ENCODE measurements around the gene SETD4. TPM values are rescaled to one million over a fixed set of nuclear protein-coding genes. Genes with fewer than 3 reads are reported as not detected.

The SETD4 gene
- total and polyA plus RNA-seq, 4 donors, result 2.9 to 12.0 (median 6.8) TPM

DNA sequence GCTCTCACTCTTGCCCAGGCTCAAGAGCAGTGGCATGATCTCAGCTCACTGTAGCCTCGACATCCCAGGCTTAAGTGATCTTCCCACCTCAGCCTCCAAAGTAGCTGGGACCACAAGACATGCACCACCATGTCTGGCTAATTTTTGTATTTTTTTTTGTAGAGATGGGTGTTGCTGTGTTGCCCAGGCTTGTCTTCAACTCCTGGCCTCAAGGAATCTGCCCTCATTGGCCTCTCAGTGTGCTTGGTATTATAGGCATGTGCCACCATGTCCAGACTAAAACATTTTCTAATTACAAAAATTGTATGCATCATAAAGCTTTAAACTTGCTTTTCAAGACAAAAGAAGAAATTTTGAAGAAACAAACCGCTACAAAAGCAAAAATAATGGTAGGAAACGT lies 29.6 kb upstream of the SETD4 start:
- 76% methylated on average over 3 of the region's 3 CpGs for WGBS

DNA sequence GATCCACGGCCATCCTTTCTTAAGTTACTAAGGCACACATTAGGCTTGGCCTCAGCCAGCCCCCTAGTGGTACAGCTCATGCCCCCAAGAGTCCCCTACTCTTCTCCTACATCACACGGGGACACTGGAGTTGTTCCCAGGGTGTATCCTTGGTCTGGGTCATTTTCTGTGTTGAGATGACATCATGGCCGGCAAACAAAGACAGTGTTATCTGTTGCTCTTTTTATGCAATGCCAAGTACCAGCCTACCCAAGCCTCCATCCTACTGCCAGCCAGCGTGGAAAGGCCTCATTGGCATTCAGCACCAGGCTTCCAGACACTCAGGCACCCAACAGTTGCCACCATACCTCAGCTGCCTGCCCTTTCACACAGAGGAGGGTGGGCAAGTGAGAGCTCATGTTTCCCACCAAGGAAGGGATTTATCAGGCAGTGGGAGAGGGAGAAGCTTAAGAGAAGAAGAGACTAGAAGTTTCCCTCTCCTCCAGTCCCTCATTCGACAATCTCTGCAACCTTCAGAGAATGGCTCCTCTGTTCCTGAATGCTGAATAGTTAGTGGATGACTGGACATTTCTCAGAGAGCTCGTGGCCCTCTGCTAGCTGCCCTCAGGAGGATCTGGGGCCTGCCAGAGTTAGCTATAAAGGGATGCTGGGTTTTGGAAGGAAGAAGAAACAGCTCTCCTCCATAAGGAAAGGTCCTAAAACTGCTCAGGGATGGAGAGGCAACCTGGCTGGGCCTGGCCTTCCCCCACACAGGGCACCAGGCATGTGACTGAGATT lies 27.2 kb upstream of the SETD4 start:
- no peak overlapping the region for H3K27ac ChIP-seq (ENCODE audit: low read depth in 1 of 2, low read length in 2 of 2)
- no peaks in the 10 kb centered on the region for H3K36me3 ChIP-seq (ENCODE audit: control insufficient read depth in 4 of 4, insufficient read depth in 3 of 4, low read depth in 1 of 4, low read length in 3 of 4)
- H3K9me3 ChIP-seq (ENCODE audit: control insufficient read depth in 4 of 4, low read length in 3 of 4), result no peaks in the 10 kb centered on the region
- no peaks in the 10 kb centered on the region for H3K4me1 ChIP-seq (ENCODE audit: control insufficient read depth in 4 of 4, insufficient read depth in 4 of 4, low read length in 3 of 4)
- TF ChIP-seq GABPA (IDR thresholded peaks at IDR 0.05 in 1 of 2, conservative IDR thresholded peaks at IDR 0.05 in 1 of 2) (no peak), HNF4A (conservative IDR thresholded peaks at IDR 0.05) (no peak), TAF1 (conservative IDR thresholded peaks at IDR 0.05) (no peak), RXRA (IDR thresholded peaks at IDR 0.05) (no peak)
- TF ChIP-seq, protein P1, sequence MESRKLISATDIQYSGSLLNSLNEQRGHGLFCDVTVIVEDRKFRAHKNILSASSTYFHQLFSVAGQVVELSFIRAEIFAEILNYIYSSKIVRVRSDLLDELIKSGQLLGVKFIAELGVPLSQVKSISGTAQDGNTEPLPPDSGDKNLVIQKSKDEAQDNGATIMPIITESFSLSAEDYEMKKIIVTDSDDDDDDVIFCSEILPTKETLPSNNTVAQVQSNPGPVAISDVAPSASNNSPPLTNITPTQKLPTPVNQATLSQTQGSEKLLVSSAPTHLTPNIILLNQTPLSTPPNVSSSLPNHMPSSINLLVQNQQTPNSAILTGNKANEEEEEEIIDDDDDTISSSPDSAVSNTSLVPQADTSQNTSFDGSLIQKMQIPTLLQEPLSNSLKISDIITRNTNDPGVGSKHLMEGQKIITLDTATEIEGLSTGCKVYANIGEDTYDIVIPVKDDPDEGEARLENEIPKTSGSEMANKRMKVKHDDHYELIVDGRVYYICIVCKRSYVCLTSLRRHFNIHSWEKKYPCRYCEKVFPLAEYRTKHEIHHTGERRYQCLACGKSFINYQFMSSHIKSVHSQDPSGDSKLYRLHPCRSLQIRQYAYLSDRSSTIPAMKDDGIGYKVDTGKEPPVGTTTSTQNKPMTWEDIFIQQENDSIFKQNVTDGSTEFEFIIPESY (IDR thresholded peaks at IDR 0.05), result no peak
- DNase-seq (ENCODE audit: low spot score), result no peak
- 59% methylated on average over 6 of the region's 6 CpGs for WGBS
- no peak overlapping the region for H3K9ac ChIP-seq (ENCODE audit: low read depth in 1 of 2, low read length in 2 of 2)
- no peak overlapping the region for H3K4me3 ChIP-seq (ENCODE audit: low read depth in 1 of 3, low read length in 3 of 3)
- H3K27me3 ChIP-seq (ENCODE audit: control insufficient read depth in 4 of 4, insufficient read depth in 4 of 4, low read length in 3 of 4), result no peaks in the 10 kb centered on the region

More for the DNA sequence above, 29.6 kb upstream of the SETD4 start:
- Histone ChIP-seq H3K4me1 (ENCODE audit: control insufficient read depth in 4 of 4, insufficient read depth in 4 of 4, low read length in 3 of 4) (no peaks in the 10 kb centered on the region), H3K4me3 (ENCODE audit: low read depth in 1 of 3, low read length in 3 of 3) (no peak overlapping the region), H3K9ac (ENCODE audit: low read depth in 1 of 2, low read length in 2 of 2) (no peak overlapping the region), H3K36me3 (ENCODE audit: control insufficient read depth in 4 of 4, insufficient read depth in 3 of 4, low read depth in 1 of 4, low read length in 3 of 4) (no peaks in the 10 kb centered on the region), H3K27me3 (ENCODE audit: control insufficient read depth in 4 of 4, insufficient read depth in 4 of 4, low read length in 3 of 4) (no peaks in the 10 kb centered on the region), H3K9me3 (ENCODE audit: control insufficient read depth in 4 of 4, low read length in 3 of 4) (peaks cover 0 to 3% (median 0%) of the 10 kb centered on the region in 4 donors), H3K27ac (ENCODE audit: low read depth in 1 of 2, low read length in 2 of 2) (no peak overlapping the region)
- TF ChIP-seq NR2F2 (IDR thresholded peaks at IDR 0.05) (no peak), JUND (IDR thresholded peaks at IDR 0.05) (no peak), FOXA2 (IDR thresholded peaks at IDR 0.05) (no peak), HNF4G (IDR thresholded peaks at IDR 0.05) (no peak), TAF1 (conservative IDR thresholded peaks at IDR 0.05) (no peak), GABPA (IDR thresholded peaks at IDR 0.05 in 1 of 2, conservative IDR thresholded peaks at IDR 0.05 in 1 of 2) (no peak), RXRA (IDR thresholded peaks at IDR 0.05) (no peak), RAD21 (IDR thresholded peaks at IDR 0.05) (no peak), YY1 (IDR thresholded peaks at IDR 0.05) (no peak), EGR1 (IDR thresholded peaks at IDR 0.05; ENCODE audit: low read depth in 2 of 2) (no peak), SP1 (IDR thresholded peaks at IDR 0.05) (no peak)
- TF ChIP-seq, protein P2, sequence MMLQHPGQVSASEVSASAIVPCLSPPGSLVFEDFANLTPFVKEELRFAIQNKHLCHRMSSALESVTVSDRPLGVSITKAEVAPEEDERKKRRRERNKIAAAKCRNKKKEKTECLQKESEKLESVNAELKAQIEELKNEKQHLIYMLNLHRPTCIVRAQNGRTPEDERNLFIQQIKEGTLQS (IDR thresholded peaks at IDR 0.05), result no peak
- TF ChIP-seq, protein P3, sequence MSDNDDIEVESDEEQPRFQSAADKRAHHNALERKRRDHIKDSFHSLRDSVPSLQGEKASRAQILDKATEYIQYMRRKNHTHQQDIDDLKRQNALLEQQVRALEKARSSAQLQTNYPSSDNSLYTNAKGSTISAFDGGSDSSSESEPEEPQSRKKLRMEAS (IDR thresholded peaks at IDR 0.05), result no peak
- TF ChIP-seq, protein P1 (IDR thresholded peaks at IDR 0.05), result no peak
- DNase-seq (ENCODE audit: low spot score), result no peak

Measured in liver (tissue), 9 donors.